Epithelial cell of esophagus (primary cell): ENCODE measurements around the gene APLP1.
"Not testable (repeated sequence)": the region's sequence is repeated elsewhere in the genome, so short reads cannot be mapped to it uniquely, and the experiment has no call there.

ENCODE experiments used
- DNase-seq: peaks from one replicate; pipeline ENCODE4 v3.0.0; 2010; ENCODE audit warnings: low read depth
- H3K4me3 ChIP-seq: 2 replicates; pipeline ENCODE4 v1.5.1; 2011; ENCODE audit warnings: mild to moderate bottlenecking, low read length, control low read depth
- TF ChIP-seq, protein P1 (sequence below): IDR thresholded peaks from 2 replicates; pipeline ENCODE4 v1.5.1; 2011; ENCODE audit warnings: low read depth, mild to moderate bottlenecking, low read length, control low read depth, inconsistent platforms; ENCODE audit not compliant: insufficient read depth; ENCODE audit errors: missing control alignments

Gene APLP1

DNA sequence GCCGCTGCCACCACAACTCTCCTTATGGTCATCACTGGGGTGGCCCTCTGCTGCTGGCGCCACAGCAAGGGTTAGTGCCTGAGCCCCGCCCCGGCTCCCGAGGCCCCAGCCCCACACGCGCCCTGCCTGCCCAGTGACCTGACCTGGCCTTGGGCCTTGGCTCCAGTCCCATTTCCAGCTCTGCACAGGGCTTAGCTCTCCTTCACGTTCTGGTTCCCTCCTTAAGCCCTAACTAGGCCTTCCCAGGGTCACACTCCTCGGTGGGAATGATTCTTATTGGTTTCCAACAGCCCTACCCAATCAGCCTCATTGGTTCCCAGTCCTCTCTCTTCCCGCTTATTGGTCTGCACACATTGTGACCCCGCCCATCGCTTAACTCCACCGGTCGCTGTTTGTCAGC, 5.8 kb upstream of the APLP1 start:
- DNase-seq = no peak
- TF ChIP-seq, protein P1, sequence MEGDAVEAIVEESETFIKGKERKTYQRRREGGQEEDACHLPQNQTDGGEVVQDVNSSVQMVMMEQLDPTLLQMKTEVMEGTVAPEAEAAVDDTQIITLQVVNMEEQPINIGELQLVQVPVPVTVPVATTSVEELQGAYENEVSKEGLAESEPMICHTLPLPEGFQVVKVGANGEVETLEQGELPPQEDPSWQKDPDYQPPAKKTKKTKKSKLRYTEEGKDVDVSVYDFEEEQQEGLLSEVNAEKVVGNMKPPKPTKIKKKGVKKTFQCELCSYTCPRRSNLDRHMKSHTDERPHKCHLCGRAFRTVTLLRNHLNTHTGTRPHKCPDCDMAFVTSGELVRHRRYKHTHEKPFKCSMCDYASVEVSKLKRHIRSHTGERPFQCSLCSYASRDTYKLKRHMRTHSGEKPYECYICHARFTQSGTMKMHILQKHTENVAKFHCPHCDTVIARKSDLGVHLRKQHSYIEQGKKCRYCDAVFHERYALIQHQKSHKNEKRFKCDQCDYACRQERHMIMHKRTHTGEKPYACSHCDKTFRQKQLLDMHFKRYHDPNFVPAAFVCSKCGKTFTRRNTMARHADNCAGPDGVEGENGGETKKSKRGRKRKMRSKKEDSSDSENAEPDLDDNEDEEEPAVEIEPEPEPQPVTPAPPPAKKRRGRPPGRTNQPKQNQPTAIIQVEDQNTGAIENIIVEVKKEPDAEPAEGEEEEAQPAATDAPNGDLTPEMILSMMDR = no peak
- H3K4me3 ChIP-seq = no peak overlapping the region

DNA sequence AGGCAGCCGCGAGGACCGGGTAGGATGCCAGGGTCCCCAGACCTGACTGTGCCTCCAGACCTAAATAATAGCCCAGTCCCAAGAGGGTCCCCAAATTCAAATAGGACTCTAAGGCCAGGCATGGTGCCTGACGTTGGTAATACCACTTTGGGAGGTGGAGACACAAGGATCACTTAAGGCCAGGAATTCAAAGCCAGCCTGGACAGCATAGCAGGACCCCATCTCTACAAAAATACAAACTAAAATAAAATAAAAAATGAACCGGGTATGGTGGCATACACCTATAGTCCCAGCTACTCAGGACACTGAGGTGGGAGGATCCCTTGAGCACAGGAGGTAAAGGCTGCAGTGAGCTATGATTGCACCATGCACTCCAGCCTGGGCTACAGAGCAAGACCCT, 5.4 kb upstream of the APLP1 start:
- TF ChIP-seq, protein P1 = no peak
- DNase-seq = no peak
- H3K4me3 ChIP-seq = no peak overlapping the region

DNA sequence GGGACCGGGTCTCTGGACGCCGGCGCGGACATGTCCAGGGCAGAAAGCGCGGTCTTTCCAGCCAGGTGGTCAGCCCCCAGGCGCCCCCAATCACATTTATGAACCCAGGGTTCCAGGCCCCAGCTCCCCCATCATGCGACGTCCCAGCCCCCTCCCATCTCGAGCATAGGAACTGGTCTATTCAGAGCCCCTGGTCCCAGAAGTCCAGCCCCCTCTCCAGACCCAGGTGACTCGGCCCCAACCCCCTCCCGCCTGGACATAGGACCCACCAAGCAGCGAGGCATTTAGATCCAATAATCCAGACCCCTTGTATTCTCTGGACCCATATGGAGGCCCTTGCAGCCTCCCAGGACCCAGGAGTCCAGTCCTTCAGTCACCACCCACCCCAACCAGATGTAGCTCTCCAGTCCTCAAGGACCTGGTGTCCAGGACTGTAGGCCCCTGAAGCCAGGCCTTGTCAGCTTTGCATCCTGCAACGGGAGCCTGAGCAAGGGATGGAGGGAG, 501 bp downstream of the APLP1 start:
- TF ChIP-seq, protein P1 = no peak
- DNase-seq = no peak
- H3K4me3 ChIP-seq = no peak overlapping the region

DNA sequence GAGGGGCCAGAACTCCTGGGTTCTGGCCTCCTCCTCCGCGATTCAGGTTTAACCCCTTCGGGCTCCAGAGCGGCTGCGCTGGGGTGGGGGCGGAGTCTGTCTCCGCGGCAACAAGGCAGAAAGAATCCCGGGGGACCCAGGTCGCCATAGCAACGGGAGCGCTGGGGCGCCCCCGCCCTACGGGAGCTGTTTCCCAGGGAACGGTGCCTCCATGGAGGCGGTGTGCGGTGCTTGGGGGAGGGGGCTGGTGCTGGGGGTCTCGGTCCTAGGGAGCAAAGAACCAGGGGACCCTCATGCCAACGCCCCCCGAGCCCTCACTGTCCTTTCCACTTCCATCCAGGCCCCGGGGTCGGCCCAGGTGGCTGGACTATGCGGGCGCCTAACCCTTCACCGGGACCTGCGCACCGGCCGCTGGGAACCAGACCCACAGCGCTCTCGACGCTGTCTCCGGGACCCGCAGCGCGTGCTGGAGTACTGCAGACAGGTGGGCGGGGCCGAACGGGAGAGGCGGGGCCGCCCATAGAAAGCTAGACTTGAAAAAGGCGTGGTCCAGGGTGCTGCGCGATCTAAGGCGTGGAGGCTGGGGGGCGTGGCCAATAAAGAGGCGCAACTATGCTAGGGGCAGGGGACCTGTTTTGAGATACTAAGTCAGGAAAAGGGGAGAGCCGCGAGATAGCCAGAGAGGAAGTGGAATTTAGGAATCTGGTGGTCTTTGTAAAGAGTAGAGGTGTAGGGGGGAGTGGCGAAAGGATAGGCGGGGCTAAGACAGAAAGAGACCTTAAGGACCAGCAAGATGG, 1.2 kb downstream of the APLP1 start:
- DNase-seq = peak; percentile 78
- no peak overlapping the region for H3K4me3 ChIP-seq
- TF ChIP-seq, protein P1 = no peak

DNA sequence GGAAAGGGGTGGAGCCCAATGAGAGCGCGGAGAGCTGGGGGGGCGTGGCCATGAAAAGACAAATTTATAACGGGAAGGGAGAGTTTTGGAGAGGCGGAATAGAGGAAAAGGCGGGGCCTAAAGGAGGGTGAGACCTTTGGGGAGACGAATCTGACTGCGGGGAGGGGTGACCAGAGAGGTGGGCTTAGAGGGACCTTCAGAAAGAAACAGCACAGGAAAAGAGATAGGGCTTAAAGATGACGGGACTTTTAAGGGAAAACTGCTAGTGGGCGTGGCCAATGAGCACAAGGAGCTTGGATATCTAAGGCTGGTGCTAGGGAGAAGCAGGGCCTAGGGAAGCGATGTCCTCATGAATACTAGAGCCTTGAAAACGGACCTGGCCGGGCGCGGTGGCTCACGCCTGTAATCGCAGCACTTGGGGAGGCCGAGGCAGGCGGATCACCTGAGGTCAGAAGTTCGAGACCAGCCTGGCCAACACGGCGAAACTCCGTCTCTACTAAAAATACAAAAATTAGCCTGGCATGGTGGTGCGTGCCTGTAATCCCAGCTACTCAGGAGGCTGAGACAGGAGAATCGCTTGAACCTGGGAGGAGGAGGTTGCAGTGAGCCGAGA, 1.9 kb downstream of the APLP1 start:
- H3K4me3 ChIP-seq, DNase-seq: not testable (repeated sequence)

DNA sequence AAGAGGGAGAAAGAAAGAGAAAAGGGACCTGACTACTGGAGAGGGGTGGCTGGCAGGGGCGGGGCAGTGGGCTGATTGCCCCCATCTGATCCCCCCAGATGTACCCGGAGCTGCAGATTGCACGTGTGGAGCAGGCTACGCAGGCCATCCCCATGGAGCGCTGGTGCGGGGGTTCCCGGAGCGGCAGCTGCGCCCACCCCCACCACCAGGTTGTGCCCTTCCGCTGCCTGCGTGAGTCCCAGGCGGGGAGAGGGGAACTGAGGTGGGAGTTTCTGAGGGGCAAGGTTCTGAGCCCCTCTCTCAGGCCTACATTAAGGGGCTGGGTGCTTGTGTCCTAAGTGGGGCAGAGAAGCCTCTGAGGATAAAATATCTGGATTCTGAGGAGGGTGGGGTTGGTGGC, 2.4 kb downstream of the APLP1 start:
- TF ChIP-seq, protein P1 = no peak
- no peak overlapping the region for H3K4me3 ChIP-seq
- no peak for DNase-seq

DNA sequence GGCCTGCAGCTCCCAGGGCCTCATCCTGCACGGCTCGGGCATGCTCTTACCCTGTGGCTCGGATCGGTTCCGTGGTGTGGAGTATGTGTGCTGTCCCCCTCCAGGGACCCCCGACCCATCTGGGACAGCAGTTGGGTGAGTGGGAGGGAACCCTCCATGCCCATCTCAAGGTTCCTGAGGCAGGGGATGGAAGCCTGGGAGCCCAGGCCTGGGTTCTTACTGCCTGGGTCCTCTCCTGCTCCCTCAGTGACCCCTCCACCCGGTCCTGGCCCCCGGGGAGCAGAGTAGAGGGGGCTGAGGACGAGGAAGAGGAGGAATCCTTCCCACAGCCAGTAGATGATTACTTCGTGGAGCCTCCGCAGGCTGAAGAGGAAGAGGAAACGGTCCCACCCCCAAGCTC, 3.2 kb downstream of the APLP1 start:
- DNase-seq = no peak
- TF ChIP-seq, protein P1 = no peak
- no peak overlapping the region for H3K4me3 ChIP-seq
